ENCODE measurements around the gene FAM89B. TPM values are rescaled to one million over a fixed set of nuclear protein-coding genes. Genes with fewer than 3 reads are reported as not detected.

FAM89B gene
- total RNA-seq, 1 donor from 2014 or later, result 56.1 TPM

DNA sequence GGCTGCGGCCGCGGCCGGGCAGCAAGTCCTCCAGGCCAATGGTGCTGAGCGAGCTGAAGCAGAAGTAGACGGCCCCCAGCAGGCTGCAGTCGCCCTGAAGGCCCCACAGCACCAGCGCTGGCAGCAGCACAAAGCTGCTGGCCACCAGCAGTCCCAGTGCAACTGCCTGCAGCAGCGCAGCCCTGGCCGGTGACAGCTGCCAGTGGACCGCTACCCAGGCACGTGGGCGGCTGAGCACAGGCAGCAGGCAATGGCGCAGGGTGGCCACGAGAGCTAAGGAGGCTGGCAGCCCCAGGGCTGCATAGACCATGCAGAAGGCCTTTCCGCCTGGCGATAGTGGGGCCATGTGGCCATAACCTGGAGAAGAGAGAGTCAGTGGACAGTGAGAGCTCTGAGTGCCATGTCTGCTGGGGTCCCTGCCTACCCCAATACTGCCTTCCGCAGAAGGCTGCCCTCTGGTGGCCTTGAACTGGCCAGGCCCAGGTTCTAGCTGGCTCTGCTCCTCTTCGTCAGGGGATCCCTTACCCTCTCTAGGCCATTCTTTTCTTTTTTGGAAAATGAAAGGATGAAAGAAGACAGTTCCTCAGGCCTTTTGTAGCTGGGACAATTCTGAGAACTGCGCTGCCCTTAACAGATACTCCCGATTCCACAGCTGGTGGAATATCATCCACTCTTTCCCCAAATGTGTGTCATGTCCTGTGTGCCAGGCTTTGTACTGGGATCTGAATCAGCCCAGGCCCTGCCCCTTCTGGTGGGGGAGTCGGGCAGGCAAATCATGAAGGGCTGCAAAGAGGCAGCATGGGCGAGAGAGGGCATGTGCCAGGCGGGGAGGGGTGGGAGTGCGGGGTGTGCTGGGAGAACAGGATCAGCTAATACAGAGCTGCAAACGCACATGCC is 21.4 kb downstream of the FAM89B start:
- Mint-ChIP-seq H3K4me3 (no peak overlapping the region), H3K4me1 (ENCODE audit: unreplicated experiment) (peaks cover 4% of the 10 kb centered on the region), H3K36me3 (no peaks in the 10 kb centered on the region), H3K9me3 (no peaks in the 10 kb centered on the region), H3K27me3 (peaks cover 15% of the 10 kb centered on the region), H3K27ac (no peak overlapping the region)
- no peak for DNase-seq (ENCODE audit: extremely low spot score, unreplicated experiment)
- TF ChIP-seq, protein P1, sequence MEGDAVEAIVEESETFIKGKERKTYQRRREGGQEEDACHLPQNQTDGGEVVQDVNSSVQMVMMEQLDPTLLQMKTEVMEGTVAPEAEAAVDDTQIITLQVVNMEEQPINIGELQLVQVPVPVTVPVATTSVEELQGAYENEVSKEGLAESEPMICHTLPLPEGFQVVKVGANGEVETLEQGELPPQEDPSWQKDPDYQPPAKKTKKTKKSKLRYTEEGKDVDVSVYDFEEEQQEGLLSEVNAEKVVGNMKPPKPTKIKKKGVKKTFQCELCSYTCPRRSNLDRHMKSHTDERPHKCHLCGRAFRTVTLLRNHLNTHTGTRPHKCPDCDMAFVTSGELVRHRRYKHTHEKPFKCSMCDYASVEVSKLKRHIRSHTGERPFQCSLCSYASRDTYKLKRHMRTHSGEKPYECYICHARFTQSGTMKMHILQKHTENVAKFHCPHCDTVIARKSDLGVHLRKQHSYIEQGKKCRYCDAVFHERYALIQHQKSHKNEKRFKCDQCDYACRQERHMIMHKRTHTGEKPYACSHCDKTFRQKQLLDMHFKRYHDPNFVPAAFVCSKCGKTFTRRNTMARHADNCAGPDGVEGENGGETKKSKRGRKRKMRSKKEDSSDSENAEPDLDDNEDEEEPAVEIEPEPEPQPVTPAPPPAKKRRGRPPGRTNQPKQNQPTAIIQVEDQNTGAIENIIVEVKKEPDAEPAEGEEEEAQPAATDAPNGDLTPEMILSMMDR (conservative IDR thresholded peaks at IDR 0.05), result peak; percentile 74

DNA sequence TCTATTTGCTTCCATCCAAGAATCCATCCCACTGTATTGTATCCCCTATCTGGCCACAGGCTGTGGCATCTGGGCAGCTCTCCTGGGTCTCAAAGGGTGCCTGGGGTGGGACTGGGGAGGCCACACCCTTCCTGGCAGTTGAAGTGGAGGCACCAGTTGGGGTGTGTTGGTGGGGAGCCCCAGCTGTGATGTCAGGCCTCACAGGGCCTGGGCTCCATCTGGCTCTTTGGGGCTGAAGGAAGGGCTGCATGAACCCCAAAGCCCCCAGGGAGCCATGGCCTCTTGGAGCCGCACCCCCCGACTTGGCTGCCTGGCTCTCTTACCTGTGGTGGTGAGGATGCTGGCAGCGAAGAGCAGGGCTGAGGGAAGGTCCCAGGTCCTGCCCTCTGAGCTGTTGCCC is 22.8 kb downstream of the FAM89B start:
- Mint-ChIP-seq H3K36me3 (no peaks in the 10 kb centered on the region), H3K27me3 (peaks cover 15% of the 10 kb centered on the region), H3K9me3 (no peaks in the 10 kb centered on the region), H3K4me3 (no peak overlapping the region), H3K27ac (no peak overlapping the region), H3K4me1 (ENCODE audit: unreplicated experiment) (peaks cover 4% of the 10 kb centered on the region)
- TF ChIP-seq, protein P1 (conservative IDR thresholded peaks at IDR 0.05), result no peak
- no peak for DNase-seq (ENCODE audit: extremely low spot score, unreplicated experiment)

DNA sequence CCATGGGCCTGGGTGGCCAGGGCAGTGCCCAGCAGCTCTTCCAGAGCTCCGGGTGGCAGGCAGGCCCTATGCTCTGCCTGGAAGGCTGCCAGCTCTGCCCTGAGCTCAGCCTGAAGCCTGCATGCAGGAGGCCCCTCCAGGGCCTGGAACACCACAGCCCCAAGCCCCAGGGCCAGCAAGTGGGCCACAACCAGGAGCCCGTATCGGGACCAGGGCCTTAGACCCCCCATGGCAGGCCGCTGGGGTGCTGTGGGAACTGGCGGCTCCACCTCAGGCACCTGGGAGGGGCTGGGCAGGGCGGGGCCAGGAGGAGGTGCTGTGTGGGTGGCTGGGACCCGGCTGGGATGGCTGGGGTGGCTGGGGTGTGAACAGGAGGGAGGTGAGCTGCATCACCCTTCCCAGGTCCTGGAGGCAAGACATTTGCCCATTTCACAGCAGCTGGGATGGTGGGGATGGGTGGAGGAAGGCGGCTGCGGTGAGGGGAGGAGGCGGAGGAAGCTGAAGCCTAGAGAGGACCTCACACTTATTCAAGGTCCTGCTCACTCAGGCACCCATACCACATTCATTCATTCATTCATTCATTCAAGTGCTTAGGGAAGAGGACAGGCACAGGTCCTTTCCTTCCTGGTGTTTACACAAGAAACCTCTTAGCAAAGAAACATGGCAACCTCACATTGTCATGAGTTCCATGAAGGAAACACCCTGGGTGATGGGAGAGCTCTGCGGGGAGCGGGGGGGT is 23.4 kb downstream of the FAM89B start, which contains the start of gene KCNK7:
TSS of gene KCNK7 (minus strand) at position 258 of the 739 bp plus-strand sequence. CDS start at position 230, 28 bp downstream.
- Mint-ChIP-seq H3K4me1 (ENCODE audit: unreplicated experiment) (peaks cover 4% of the 10 kb centered on the region), H3K27me3 (peaks cover 10% of the 10 kb centered on the region), H3K9me3 (no peaks in the 10 kb centered on the region), H3K36me3 (peaks cover 1% of the 10 kb centered on the region), H3K4me3 (no peak within 1 kb of the TSS), H3K27ac (no peak within 1 kb of the TSS)
- no peak for DNase-seq (ENCODE audit: extremely low spot score, unreplicated experiment)
- TF ChIP-seq, protein P1 (conservative IDR thresholded peaks at IDR 0.05), result no peak

DNA sequence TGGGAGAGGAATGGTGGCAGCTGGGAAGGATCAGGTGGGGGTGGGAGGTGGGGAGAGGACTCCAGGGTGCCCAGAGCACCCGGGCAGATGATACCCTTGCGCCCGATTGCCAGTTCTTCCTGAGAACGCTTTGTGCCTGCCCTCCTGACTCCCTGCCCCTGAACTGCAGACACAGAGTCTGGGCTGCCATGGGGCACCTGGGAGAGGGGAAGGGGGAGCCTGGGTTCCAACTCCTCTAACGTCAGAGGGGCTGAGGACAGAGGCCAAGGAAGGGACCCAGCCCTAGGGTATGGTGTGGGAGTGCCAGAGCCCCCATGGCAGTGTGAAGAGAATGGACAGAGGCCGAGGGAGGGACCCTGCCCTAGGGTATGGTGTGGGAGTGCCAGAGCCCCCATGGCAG is 24.2 kb downstream of the FAM89B start:
- Mint-ChIP-seq H3K27ac (no peak overlapping the region), H3K4me3 (no peak overlapping the region), H3K36me3 (peaks cover 5% of the 10 kb centered on the region), H3K9me3 (no peaks in the 10 kb centered on the region), H3K4me1 (ENCODE audit: unreplicated experiment) (no peaks in the 10 kb centered on the region), H3K27me3 (peaks cover 7% of the 10 kb centered on the region)
- DNase-seq (ENCODE audit: extremely low spot score, unreplicated experiment), result no peak
- TF ChIP-seq, protein P1 (conservative IDR thresholded peaks at IDR 0.05), result no peak

DNA sequence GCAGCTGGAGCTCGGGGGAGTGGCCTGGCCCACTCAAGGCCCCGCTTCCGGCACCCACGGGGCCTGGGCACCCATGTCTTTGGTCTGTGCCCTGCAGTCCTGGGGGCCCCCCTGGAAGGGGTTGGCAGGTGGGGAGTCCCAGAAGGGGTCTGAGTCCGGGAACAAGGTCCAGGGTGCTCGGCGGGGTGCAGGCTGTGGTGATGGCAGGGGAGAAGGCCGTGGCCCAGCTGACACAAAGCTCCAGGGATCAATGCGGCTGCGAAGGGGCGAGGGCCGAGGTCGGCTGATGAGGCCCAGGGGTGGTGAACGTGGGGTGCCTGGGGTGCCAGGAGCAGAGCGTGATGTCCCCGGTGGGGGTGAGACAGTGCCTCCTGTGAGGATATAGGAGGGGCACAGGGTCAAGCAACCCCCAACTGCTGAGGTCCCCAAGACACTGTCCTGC is 25.9 kb downstream of the FAM89B start:
- no peak overlapping the region for H3K27ac Mint-ChIP-seq

More for the DNA sequence above, 25.9 kb downstream of the FAM89B start:
- TF ChIP-seq, protein P1 (conservative IDR thresholded peaks at IDR 0.05), result no peak
- Mint-ChIP-seq H3K27me3 (peaks cover 5% of the 10 kb centered on the region), H3K4me1 (ENCODE audit: unreplicated experiment) (no peaks in the 10 kb centered on the region), H3K36me3 (peaks cover 7% of the 10 kb centered on the region), H3K9me3 (no peaks in the 10 kb centered on the region), H3K4me3 (no peak overlapping the region)
- no peak for DNase-seq (ENCODE audit: extremely low spot score, unreplicated experiment)

Measured in type B pancreatic cell (in vitro differentiated cells).